DND-41 (cell line): ENCODE data around the gene NDUFA13.

Experiments used
- CTCF ChIP-seq: IDR thresholded peaks from 2 replicates; pipeline ENCODE4 v1.5.1; 2012; ENCODE audit warnings: borderline replicate concordance, low read length, moderate library complexity, mild to moderate bottlenecking; ENCODE audit not compliant: poor library complexity, severe bottlenecking; ENCODE audit errors: extremely low read depth
- EZH2 ChIP-seq: IDR thresholded peaks from 3 replicates; pipeline ENCODE4 v1.6.1; 2012; ENCODE audit warnings: borderline replicate concordance, low read depth, mild to moderate bottlenecking, moderate library complexity, low read length, inconsistent platforms; ENCODE audit not compliant: severe bottlenecking

- TF ChIP-seq CTCF (no peak), EZH2 (no peak)
Measured at GRCh38 chr19:19549804-19550464, 33.9 kb downstream of the NDUFA13 start.
